Fibroblast of mammary gland (primary cell): ENCODE measurements around the gene RPLP2.

Source experiments
- DNase-seq: peaks from one replicate; pipeline ENCODE4 v3.0.0-alpha.2; 2010; ENCODE audit warnings: low read depth
- H3K4me3 ChIP-seq: 2 replicates; pipeline ENCODE4 v1.5.1; 2011; ENCODE audit warnings: low read depth, mild to moderate bottlenecking, low read length, moderate library complexity; ENCODE audit not compliant: control insufficient read depth
- TF ChIP-seq, protein P1 (sequence below): conservative IDR thresholded peaks from 2 replicates; pipeline ENCODE4 v1.5.1; 2011; ENCODE audit warnings: low read depth, low read length, inconsistent platforms; ENCODE audit not compliant: control insufficient read depth, insufficient read depth

RPLP2 gene

DNA sequence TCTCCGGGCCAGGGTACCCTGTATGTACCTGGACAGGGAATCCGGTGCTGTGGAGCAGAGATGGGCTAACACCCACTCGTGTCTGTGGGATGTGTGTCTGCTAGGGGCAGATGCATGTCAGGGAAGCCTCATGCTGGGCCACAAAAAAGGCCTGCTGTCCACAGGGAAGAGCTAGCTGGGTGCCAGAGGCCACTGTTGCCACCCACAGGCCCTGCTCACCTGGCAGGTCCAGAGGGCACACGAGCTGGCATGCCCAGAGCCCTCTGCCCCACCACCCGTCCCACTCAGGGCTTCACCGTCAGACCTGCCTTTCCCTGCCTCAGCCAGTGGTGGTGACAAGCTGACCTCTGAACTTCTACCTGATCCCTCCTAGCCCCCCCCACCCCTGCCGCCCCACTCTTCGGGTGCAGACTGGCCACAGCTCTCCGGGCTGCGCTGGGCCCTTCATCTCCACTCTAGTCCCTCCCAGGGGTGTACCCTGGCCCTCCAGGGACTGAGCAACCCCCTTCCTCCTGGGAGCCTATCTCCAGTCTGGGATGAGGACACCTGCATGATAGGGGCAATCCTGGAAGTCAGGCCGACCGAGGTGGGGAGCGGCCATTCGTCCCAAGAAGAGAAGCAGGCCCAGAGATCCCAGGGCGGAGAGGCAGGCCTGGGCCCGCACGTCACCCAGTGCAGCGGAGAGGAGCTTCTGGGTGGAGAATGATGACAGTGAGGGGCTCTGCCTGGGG, 13.0 kb upstream of the RPLP2 start:
- H3K4me3 ChIP-seq: peak overlapping the region; percentile 68
- TF ChIP-seq, protein P1, sequence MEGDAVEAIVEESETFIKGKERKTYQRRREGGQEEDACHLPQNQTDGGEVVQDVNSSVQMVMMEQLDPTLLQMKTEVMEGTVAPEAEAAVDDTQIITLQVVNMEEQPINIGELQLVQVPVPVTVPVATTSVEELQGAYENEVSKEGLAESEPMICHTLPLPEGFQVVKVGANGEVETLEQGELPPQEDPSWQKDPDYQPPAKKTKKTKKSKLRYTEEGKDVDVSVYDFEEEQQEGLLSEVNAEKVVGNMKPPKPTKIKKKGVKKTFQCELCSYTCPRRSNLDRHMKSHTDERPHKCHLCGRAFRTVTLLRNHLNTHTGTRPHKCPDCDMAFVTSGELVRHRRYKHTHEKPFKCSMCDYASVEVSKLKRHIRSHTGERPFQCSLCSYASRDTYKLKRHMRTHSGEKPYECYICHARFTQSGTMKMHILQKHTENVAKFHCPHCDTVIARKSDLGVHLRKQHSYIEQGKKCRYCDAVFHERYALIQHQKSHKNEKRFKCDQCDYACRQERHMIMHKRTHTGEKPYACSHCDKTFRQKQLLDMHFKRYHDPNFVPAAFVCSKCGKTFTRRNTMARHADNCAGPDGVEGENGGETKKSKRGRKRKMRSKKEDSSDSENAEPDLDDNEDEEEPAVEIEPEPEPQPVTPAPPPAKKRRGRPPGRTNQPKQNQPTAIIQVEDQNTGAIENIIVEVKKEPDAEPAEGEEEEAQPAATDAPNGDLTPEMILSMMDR: no peak
- DNase-seq: no peak

DNA sequence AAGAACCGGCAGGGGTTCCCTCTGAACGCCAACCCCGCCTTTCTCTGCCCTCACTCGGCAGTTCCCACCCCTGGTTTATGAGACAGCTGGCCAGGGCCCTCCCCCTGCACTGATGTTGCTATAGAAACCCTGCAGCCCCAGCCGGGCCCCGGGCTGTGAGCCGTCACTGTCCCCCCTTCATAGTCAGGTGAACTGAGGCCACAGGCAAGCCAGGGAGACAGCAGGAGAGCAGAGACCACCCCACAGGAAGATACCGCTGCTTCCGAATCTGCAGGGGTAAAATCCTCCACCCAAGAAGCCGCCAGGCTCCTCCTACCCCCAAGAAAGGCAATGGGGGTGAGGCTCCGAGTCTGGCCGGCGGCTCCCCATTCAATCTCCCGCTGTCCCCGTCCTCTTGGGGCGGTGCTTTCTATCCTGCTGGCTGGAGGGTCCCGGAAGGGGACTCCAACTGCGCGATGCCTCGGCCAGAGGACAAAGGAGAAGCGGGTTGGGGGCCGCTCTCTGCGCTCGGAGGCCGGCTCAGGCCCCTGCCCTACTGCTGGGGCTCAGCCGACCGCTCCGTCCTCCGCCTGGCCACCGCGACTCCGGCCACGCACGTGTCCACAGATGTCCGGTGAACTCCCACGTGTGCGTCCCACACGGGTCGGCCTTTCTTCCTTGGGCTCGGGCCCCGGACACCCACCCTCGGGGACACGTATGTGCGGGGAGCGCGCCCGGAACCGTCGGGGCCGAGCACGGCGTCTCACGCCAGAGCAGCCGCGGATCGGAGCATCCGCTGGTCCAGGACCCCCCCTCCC, 12.3 kb upstream of the RPLP2 start:
- peak; percentile 73 for DNase-seq
- H3K4me3 ChIP-seq: peak overlapping the region; percentile 68
- TF ChIP-seq, protein P1: no peak

DNA sequence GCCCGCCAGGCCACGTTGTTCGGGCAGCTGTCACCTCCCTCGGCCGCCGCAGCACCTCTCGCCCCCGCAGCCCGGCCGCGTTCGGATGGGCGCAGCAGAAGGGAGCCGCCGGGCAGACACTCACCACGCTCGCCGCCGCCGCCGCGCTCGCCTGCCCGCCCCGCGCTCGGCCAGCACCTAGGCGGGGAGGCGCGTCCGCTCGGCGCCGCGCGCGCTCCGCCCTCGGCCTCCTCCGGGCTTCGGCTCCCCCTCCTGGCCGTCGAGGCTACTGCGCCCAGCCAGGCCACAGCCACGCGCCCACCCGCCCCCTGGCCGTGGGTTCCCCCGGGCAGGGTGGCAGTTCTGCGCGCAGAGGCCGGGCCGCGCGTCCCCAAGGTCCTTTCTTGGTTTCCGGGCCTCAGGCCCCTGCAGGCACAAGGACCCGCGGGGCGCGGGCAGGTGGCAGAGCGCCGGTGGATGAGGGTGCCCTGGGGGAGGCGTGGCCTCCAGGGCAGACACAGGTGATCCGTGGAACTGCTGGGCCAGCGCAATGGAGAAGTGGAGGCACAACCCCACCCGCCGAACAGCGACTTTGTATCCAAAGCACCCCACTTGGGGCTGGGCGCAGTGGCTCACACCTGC, 11.6 kb upstream of the RPLP2 start, which contains the start of gene SLC25A22:
SLC25A22 (minus strand) TSS at position 189 of the 621 bp plus-strand sequence. CDS start 3,275 bp downstream, outside the sequence.
- TF ChIP-seq, protein P1: peak; percentile 35
- peak within 1 kb of the TSS; percentile 68 for H3K4me3 ChIP-seq
- peak; percentile 67 for DNase-seq

DNA sequence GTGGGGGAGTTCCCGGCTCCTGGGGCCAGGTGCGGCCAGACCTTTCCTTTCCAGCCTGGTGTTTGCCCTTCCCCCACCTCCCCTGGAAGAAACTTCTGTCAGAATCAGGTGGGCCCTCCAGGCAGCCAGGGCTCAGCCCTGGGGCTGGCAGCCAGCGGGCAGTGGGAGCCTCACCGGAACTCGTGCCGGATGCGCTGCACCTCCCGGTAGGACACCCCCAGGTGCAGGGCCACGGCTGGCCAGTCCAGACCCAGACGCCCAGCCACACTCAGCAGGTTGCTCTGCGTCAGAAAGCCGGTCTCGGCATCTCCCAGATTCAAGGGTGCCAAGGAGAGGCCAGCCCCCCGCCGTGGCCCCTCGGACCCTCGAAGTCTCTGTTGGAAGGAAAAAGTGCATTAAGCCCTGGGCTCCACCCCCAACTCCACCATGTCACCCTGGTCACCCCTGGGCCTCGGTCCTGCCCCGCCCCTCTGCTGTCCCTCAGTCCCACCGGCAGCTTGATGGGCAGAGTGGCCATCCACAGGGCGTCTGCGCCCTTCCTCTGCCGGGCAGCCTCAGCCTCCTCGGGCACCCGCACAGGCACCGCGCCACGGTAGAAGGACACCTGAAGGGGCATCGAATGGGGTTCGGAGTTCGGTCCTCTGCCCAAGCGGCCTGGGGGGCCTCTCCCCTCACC, 10.0 kb upstream of the RPLP2 start:
- H3K4me3 ChIP-seq: no peak overlapping the region
- DNase-seq: no peak
- TF ChIP-seq, protein P1: no peak

DNA sequence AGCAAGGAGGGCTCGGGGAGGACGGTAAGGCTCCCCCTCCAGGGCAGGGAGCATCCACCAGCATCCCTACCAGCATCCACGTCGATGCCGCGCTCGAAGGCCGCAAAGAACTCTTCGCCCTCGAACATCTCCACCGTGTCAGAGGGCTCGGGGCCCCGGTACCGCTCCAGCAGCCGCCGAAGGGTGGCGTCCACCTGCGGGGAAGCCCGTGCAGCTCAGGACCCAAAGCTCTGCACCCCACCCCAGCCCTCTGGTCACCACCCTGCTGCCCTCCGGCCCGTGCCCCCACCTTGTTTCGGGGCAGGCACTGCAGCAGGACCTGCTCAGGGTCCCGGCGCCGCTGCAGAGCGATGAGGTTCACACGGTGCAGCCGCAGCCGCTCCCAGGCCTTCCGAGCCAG, 9.3 kb upstream of the RPLP2 start:
- no peak overlapping the region for H3K4me3 ChIP-seq
- DNase-seq: no peak
- TF ChIP-seq, protein P1: no peak

DNA sequence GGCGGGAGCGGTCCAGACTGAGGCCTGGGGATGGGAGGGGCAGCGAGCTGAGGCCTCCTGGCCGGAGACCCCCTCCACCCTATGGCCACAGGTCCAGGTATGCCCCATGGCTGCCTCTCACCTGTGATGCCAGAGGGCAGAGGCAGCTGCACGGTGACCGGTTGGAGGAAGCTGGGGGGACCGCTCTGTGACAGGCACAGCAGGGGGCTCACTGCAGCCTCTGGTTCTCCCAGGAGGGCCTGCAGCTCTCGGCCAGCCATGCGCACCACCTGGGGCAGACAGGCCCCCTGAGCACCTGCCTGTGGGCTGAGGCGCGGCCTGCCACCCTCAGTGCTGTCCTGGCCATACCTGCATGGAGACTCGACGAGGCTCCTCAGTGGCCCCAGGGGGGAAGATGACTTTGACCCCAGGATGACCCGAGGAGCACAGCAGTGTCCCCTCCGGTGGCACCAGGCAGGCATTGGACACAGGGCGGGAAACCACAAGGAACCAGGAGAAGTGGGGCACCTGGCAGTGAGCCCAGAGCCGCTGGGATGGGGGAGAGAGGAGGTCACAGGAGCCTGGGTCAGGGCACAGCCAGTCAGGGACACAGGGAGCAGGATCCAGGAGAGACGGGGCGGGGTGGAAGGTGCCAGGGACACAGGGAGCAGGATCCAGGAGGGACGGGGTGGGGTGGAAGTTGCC, 8.5 kb upstream of the RPLP2 start:
- TF ChIP-seq, protein P1: no peak
- no peak overlapping the region for H3K4me3 ChIP-seq
- no peak for DNase-seq
